HEK293 (cell line): ENCODE measurements around the gene TBC1D22A.

Experiments
- CTCF ChIA-PET: fragments of 350-600 bp; formaldehyde crosslinking; extraction: SDS; loops from one replicate; lab custom pipeline; 2021; ENCODE audit warnings: antibody characterized with exemption; lab: Yijun Ruan, JAX
- POLR2A ChIA-PET: fragments of 300-600 bp; formaldehyde crosslinking; extraction: SDS; loops from one replicate; lab custom pipeline; 2020; ENCODE audit warnings: antibody characterized with exemption, inconsistent platforms; lab: Yijun Ruan, JAX
- H3K27ac ChIP-seq: fragments of 200-500 bp; sonication (Bioruptor generic); 2 replicates; pipeline ENCODE4 v1.5.1; 2014; ENCODE audit warnings: low read depth, low read length, control low read depth, inconsistent platforms; ENCODE audit errors: extremely low read depth
- H3K36me3 ChIP-seq, 2 experiments: fragments of 200-500 bp in 1 of 2; sonication (Bioruptor generic) in 1 of 2; 1 replicate in 1 of 2; 2 replicates in 1 of 2; pipeline ENCODE4 v1.5.1; 2014 to 2017; ENCODE audit warnings: inconsistent platforms in 2 of 2, low read length in 2 of 2; ENCODE audit not compliant: control insufficient read depth in 2 of 2, insufficient read depth in 1 of 2
- H3K4me1 ChIP-seq: fragments of 200-500 bp; sonication (Bioruptor generic); 2 replicates; pipeline ENCODE4 v1.5.1; 2014; ENCODE audit warnings: mild to moderate bottlenecking, low read length, inconsistent platforms; ENCODE audit not compliant: control insufficient read depth, insufficient read depth
- H3K4me3 ChIP-seq: 2 replicates; pipeline ENCODE4 v1.5.1; 2011; ENCODE audit warnings: low read depth, mild to moderate bottlenecking, control low read depth, low read length, moderate library complexity
- H3K9me3 ChIP-seq: fragments of 200-500 bp; sonication (Bioruptor generic); 2 replicates; pipeline ENCODE4 v1.5.1; 2014; ENCODE audit warnings: low read depth, low read length, inconsistent platforms; ENCODE audit not compliant: control insufficient read depth, insufficient read depth
- HOXA7 ChIP-seq: sonication (generic); formaldehyde crosslinking; IDR thresholded peaks from 2 replicates; pipeline ENCODE4 v1.8.1; 2022; ENCODE audit warnings: missing genetic modification reagents, borderline replicate concordance
- PRDM4 ChIP-seq: fragments of 450-650 bp; formaldehyde crosslinking; IDR thresholded peaks from 2 replicates; pipeline ENCODE4 v1.5.1; 2017; ENCODE audit warnings: missing biosample characterization, missing genetic modification characterization
- REST ChIP-seq: fragments of 450-650 bp; formaldehyde crosslinking; IDR thresholded peaks from 2 replicates; pipeline ENCODE4 v1.5.1; 2016; ENCODE audit warnings: missing biosample characterization, missing genetic modification characterization
- ZIC2 ChIP-seq: fragments of 450-650 bp; formaldehyde crosslinking; IDR thresholded peaks from 2 replicates; pipeline ENCODE4 v1.5.1; 2016; ENCODE audit warnings: missing biosample characterization, missing genetic modification characterization
- ZNF155 ChIP-seq: fragments of 450-650 bp; formaldehyde crosslinking; IDR thresholded peaks from 2 replicates; pipeline ENCODE4 v1.5.1; 2016; ENCODE audit warnings: missing biosample characterization, missing genetic modification characterization
- ZNF16 ChIP-seq: fragments of 450-650 bp; formaldehyde crosslinking; IDR thresholded peaks from 2 replicates; pipeline ENCODE4 v1.5.1; 2016; ENCODE audit warnings: low read depth, missing biosample characterization, missing genetic modification characterization
- ZNF214 ChIP-seq: fragments of 450-650 bp; formaldehyde crosslinking; IDR thresholded peaks from 2 replicates; pipeline ENCODE4 v1.5.1; 2017; ENCODE audit warnings: missing biosample characterization, mild to moderate bottlenecking, missing genetic modification characterization, borderline replicate concordance
- ZNF24 ChIP-seq: fragments of 450-650 bp; formaldehyde crosslinking; IDR thresholded peaks from 2 replicates; pipeline ENCODE4 v1.5.1; 2016; ENCODE audit warnings: missing biosample characterization, missing genetic modification characterization
- ZNF280D ChIP-seq: fragments of 450-650 bp; formaldehyde crosslinking; IDR thresholded peaks from 2 replicates; pipeline ENCODE4 v1.5.1; 2016; ENCODE audit warnings: missing biosample characterization, missing genetic modification characterization
- ZNF362 ChIP-seq: fragments of 450-650 bp; formaldehyde crosslinking; IDR thresholded peaks from 2 replicates; pipeline ENCODE4 v1.5.1; 2016; ENCODE audit warnings: missing biosample characterization, missing genetic modification characterization
- ZNF366 ChIP-seq: fragments of 450-650 bp; formaldehyde crosslinking; conservative IDR thresholded peaks from 2 replicates; pipeline ENCODE4 v1.5.1; 2016; ENCODE audit warnings: missing biosample characterization, missing genetic modification characterization
- ZNF544 ChIP-seq: fragments of 450-650 bp; formaldehyde crosslinking; IDR thresholded peaks from 2 replicates; pipeline ENCODE4 v1.5.0; 2017; ENCODE audit warnings: missing biosample characterization, missing genetic modification characterization
- ZNF645 ChIP-seq: fragments of 450-650 bp; formaldehyde crosslinking; IDR thresholded peaks from 2 replicates; pipeline ENCODE4; 2016; ENCODE audit warnings: missing biosample characterization, missing genetic modification characterization
- ZNF692 ChIP-seq: fragments of 450-650 bp; formaldehyde crosslinking; IDR thresholded peaks from 2 replicates; pipeline ENCODE4 v1.5.1; 2016; ENCODE audit warnings: missing biosample characterization, missing genetic modification characterization
- ZNF704 ChIP-seq: fragments of 450-650 bp; formaldehyde crosslinking; IDR thresholded peaks from 2 replicates; pipeline ENCODE4 v1.5.1; 2016; ENCODE audit warnings: missing biosample characterization, missing genetic modification characterization
- ZNF792 ChIP-seq: fragments of 450-650 bp; formaldehyde crosslinking; IDR thresholded peaks from 2 replicates; pipeline ENCODE4 v1.5.1; 2016; ENCODE audit warnings: missing biosample characterization, missing genetic modification characterization
- ZNF837 ChIP-seq: fragments of 450-650 bp; formaldehyde crosslinking; IDR thresholded peaks from 2 replicates; pipeline ENCODE4 v1.5.1; 2016; ENCODE audit warnings: missing biosample characterization, missing genetic modification characterization
- ZSCAN23 ChIP-seq: fragments of 450-650 bp; formaldehyde crosslinking; IDR thresholded peaks from 2 replicates; pipeline ENCODE4 v1.5.1; 2016; ENCODE audit warnings: missing biosample characterization, missing genetic modification characterization

The TBC1D22A gene

GRCh38 chr22:46983046-46983445, 220.6 kb downstream of the TBC1D22A start (continued):
- no peak for TF ChIP-seq ZNF362 (tag by site-specific recombination)

- TF ChIP-seq ZNF544 (tag by site-specific recombination) (no peak), HOXA7 (CRISPR knock-in tag) (no peak)
- Histone ChIP-seq H3K36me3 (no peaks in the 10 kb centered on the region), H3K4me1 (no peaks in the 10 kb centered on the region), H3K4me3 (no peak overlapping the region), H3K9me3 (no peaks in the 10 kb centered on the region), H3K27ac (no peak overlapping the region)
- CTCF ChIA-PET: no interaction called here
- POLR2A ChIA-PET: no interaction called here
These were observed 222.5 kb downstream of the TBC1D22A start for GRCh38 chr22:46984751-46985506.

GRCh38 chr22:46985507-46985882, 223.0 kb downstream of the TBC1D22A start:
- POLR2A ChIA-PET: no interaction called here
- Histone ChIP-seq H3K4me1 (no peaks in the 10 kb centered on the region), H3K4me3 (no peak overlapping the region), H3K27ac (no peak overlapping the region), H3K36me3 (peaks cover 0 to 2% of the 10 kb centered on the region in 2 experiments; a peak in 1 of 3 replicates), H3K9me3 (no peaks in the 10 kb centered on the region)
- CTCF ChIA-PET: no interaction called here
- no peak for TF ChIP-seq ZNF692 (tag by site-specific recombination)
- TF ChIP-seq ZNF16 (tag by site-specific recombination): no peak
- TF ChIP-seq ZNF155: no peak
- no peak for TF ChIP-seq ZNF366
- TF ChIP-seq ZIC2 (tag by site-specific recombination): no peak
- no peak for TF ChIP-seq ZSCAN23
- no peak for TF ChIP-seq ZNF792 (tag by site-specific recombination)
- no peak for TF ChIP-seq ZNF837 (tag by site-specific recombination)
- TF ChIP-seq ZNF214 (tag by site-specific recombination): no peak
- TF ChIP-seq PRDM4 (tag by site-specific recombination): no peak
- TF ChIP-seq ZNF24 (tag by site-specific recombination): no peak
- TF ChIP-seq ZNF280D (tag by site-specific recombination): no peak
- TF ChIP-seq ZNF645 (tag by site-specific recombination): no peak
- no peak for TF ChIP-seq ZNF704 (tag by site-specific recombination)
- TF ChIP-seq REST (tag by site-specific recombination): no peak
